ENCODE results near the gene TSPAN3.

- TF ChIP-seq, protein P1, sequence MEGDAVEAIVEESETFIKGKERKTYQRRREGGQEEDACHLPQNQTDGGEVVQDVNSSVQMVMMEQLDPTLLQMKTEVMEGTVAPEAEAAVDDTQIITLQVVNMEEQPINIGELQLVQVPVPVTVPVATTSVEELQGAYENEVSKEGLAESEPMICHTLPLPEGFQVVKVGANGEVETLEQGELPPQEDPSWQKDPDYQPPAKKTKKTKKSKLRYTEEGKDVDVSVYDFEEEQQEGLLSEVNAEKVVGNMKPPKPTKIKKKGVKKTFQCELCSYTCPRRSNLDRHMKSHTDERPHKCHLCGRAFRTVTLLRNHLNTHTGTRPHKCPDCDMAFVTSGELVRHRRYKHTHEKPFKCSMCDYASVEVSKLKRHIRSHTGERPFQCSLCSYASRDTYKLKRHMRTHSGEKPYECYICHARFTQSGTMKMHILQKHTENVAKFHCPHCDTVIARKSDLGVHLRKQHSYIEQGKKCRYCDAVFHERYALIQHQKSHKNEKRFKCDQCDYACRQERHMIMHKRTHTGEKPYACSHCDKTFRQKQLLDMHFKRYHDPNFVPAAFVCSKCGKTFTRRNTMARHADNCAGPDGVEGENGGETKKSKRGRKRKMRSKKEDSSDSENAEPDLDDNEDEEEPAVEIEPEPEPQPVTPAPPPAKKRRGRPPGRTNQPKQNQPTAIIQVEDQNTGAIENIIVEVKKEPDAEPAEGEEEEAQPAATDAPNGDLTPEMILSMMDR (IDR thresholded peaks at IDR 0.05; ENCODE audit: low read depth, low read length), result no peak
- TF ChIP-seq MAX (IDR thresholded peaks at IDR 0.05; ENCODE audit: low read depth, low read length), result no peak
Measured at GRCh38 chr15:77035584-77035983, 35.3 kb downstream of the TSPAN3 start.
